Astrocyte (in vitro differentiated cells and primary cell): Measurements from ENCODE around the gene FRMD5.

ENCODE experiments used
- EZH2 ChIP-seq: IDR thresholded peaks from 2 replicates; pipeline ENCODE4 v1.6.1; 2012; ENCODE audit warnings: mild to moderate bottlenecking, low read length, inconsistent platforms; ENCODE audit not compliant: insufficient read depth
- TF ChIP-seq, protein P1 (sequence below): IDR thresholded peaks from 2 replicates; pipeline ENCODE4 v1.5.1; 2011; ENCODE audit warnings: low read depth, mild to moderate bottlenecking, inconsistent platforms, low read length, moderate library complexity; ENCODE audit not compliant: insufficient read depth

DNA sequence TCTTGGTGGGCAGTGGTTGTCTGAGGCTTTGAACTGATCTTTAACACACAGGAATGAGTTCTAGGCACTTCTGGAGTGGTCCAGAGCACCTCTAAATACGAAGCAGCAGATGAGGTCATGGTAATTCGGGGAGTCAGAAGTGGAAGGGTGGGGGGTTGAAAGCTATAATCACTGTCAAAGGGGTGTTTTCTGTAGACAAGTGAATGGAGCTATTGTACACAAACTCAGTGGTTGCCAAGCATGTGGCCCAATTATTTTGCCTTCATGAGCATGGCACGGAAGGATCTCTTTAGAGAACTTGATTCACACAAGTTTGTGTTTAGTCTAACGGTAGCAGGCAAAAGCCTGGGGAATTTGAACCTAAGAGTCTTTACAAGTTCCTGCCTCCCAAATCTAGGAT, 6.3 kb downstream of the FRMD5 start:
- TF ChIP-seq, protein P1, sequence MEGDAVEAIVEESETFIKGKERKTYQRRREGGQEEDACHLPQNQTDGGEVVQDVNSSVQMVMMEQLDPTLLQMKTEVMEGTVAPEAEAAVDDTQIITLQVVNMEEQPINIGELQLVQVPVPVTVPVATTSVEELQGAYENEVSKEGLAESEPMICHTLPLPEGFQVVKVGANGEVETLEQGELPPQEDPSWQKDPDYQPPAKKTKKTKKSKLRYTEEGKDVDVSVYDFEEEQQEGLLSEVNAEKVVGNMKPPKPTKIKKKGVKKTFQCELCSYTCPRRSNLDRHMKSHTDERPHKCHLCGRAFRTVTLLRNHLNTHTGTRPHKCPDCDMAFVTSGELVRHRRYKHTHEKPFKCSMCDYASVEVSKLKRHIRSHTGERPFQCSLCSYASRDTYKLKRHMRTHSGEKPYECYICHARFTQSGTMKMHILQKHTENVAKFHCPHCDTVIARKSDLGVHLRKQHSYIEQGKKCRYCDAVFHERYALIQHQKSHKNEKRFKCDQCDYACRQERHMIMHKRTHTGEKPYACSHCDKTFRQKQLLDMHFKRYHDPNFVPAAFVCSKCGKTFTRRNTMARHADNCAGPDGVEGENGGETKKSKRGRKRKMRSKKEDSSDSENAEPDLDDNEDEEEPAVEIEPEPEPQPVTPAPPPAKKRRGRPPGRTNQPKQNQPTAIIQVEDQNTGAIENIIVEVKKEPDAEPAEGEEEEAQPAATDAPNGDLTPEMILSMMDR = no peak
- no peak for TF ChIP-seq EZH2
